Right lobe of liver (tissue), 6 donors: ENCODE measurements around the gene C9orf152. TPM values are rescaled to one million over a fixed set of nuclear protein-coding genes. Genes with fewer than 3 reads are reported as not detected.
A peak's percentile ranks its signal among the peaks of the same experiment; 100 is the strongest.
"Not testable (repeated sequence)": the region's sequence is repeated elsewhere in the genome, so short reads cannot be mapped to it uniquely, and the experiment has no call there.

Experiments
- ATAC-seq, 4 donors: fragments of 200-7000 bp; cut with Tn5 transposase; one replicate each; pipeline ENCODE4 v1.9.1; 2020; ENCODE audit warnings: mild to moderate bottlenecking in 4 of 4, moderate library complexity in 4 of 4
- DNase-seq, 3 donors: peaks; one replicate each; pipeline ENCODE4 v3.0.0-alpha.2; 2020
- H3K27ac ChIP-seq, 3 donors: fragments of 200-600 bp; one replicate each; pipeline ENCODE4 v1.8.0; 2022
- H3K27me3 ChIP-seq, 2 donors: fragments of 200-600 bp; one replicate each; pipeline ENCODE4 v1.8.0; 2022
- H3K36me3 ChIP-seq, 4 donors: fragments of 200-600 bp; sonication (generic) in 1 of 4; one replicate each; pipeline versions ENCODE4 v1.5.1 to v1.8.0; 2017 to 2022; ENCODE audit warnings: control low read depth in 1 of 4
- H3K4me1 ChIP-seq, 4 donors: fragments of 200-600 bp; sonication (generic) in 1 of 4; one replicate each; pipeline versions ENCODE4 v1.5.1 to v1.8.0; 2017 to 2022; ENCODE audit warnings: control low read depth in 1 of 4
- H3K4me3 ChIP-seq, 3 donors: fragments of 200-600 bp; one replicate each; pipeline ENCODE4 v1.8.0; 2022
- H3K9me3 ChIP-seq, 4 donors: fragments of 200-600 bp; sonication (generic) in 1 of 4; one replicate each; pipeline versions ENCODE4 v1.5.1 to v1.8.0; 2017 to 2022; ENCODE audit warnings: control low read depth in 1 of 4
- POLR2A ChIP-seq: fragments of 450-650 bp; IDR thresholded peaks from one replicate; pipeline ENCODE4 v1.6.1; 2017; ENCODE audit warnings: antibody characterized with exemption, mild to moderate bottlenecking
- WGBS: methylation state at CpG from one replicate; pipeline ENCODE4 v1.1.6; 2018; ENCODE audit warnings: low coverage, low lambda C conversion rate; ENCODE audit not compliant: insufficient coverage; ENCODE audit errors: missing lambda C conversion rate; 5-methylcytosine and 5-hydroxymethylcytosine counted together
- intact Hi-C, 2 donors: fragments of 100-400 bp; cut with DNase I; formaldehyde crosslinking; loops; one replicate each; pipeline versions ENCODE4 v1.11.2 to v1.14.1; 2022
- total RNA-seq, 6 experiments: library from RNA; depleted of rRNA in 2 of 6; stranded (reverse); fragments of >200 nt in 2 of 6; fragmentation: NEBNext Ultra II Directional in 3 of 6; extraction: Animal tissue kit (Norgen Biotek cat#: 25700) in 3 of 6; gene quantifications; one replicate each; pipeline versions ENCODE4 v1.1.0 to v1.2.4, GENCODE V29; 2016 to 2023
- TF ChIP-seq, protein P1 (sequence below), 4 donors: fragments of 200-600 bp in 3 of 4; fragments of 450-650 bp in 1 of 4; IDR thresholded peaks; one replicate each; pipeline versions ENCODE4 v1.5.1 to v1.8.0; 2016 to 2022; ENCODE audit warnings: antibody characterized with exemption in 4 of 4, mild to moderate bottlenecking in 2 of 4
- donor health status: DM: no; HTN: yes; CAD: no.
- donor health status: DM: no; HTN: no; CAD: no.
- donor health status: DM: no; HTN: no; CAD: no.
- donor health status: DM: no; HTN: yes; CAD: no.
- donor health status: DM: no; HTN: yes; CAD: no.

The C9orf152 gene
- total RNA-seq, 6 experiments from 2014 or later, result 0.06 to 3.5 (median 0.74) TPM; not detected in 2

DNA sequence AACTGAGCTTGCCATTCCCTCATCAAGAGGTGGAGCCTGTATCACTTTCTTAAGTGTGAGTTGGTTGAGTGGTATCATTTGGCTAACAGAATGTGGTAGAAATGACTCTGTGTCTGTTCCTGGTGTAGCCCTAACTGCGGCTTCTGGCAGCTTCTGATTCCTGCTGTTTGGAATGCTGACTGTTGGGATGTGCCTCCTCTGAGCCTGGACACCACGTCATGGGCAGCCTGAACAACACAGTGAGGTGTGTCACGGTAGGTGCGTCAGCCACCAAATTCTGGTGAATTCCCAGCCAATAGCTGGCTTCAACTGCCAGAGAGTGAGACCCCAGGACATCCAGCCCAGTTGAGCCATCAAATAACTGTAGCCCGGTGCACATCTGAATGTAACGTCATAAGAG, 6.1 kb upstream of the C9orf152 start:
- WGBS, result 31% methylated on average over 2 of the region's 6 CpGs
- H3K9me3 ChIP-seq, result no peaks in the 10 kb centered on the region
- no peaks in the 10 kb centered on the region for H3K27me3 ChIP-seq
- DNase-seq (peak in 1 of 3 donors; percentile 36), ATAC-seq (peak; percentile 31 to 78 (median 38))
- peak overlapping the region in 2 of 3 donors; percentile 33 to 67 for H3K27ac ChIP-seq
- no peaks in the 10 kb centered on the region for H3K36me3 ChIP-seq
- TF ChIP-seq POLR2A, result no peak
- TF ChIP-seq, protein P1, sequence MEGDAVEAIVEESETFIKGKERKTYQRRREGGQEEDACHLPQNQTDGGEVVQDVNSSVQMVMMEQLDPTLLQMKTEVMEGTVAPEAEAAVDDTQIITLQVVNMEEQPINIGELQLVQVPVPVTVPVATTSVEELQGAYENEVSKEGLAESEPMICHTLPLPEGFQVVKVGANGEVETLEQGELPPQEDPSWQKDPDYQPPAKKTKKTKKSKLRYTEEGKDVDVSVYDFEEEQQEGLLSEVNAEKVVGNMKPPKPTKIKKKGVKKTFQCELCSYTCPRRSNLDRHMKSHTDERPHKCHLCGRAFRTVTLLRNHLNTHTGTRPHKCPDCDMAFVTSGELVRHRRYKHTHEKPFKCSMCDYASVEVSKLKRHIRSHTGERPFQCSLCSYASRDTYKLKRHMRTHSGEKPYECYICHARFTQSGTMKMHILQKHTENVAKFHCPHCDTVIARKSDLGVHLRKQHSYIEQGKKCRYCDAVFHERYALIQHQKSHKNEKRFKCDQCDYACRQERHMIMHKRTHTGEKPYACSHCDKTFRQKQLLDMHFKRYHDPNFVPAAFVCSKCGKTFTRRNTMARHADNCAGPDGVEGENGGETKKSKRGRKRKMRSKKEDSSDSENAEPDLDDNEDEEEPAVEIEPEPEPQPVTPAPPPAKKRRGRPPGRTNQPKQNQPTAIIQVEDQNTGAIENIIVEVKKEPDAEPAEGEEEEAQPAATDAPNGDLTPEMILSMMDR (IDR thresholded peaks at IDR 0.05), result no peak
- intact Hi-C loops, result no loop called here
- H3K4me1 ChIP-seq, result peaks cover 0 to 47% (median 20%) of the 10 kb centered on the region in 4 donors
- H3K4me3 ChIP-seq, result no peak overlapping the region

DNA sequence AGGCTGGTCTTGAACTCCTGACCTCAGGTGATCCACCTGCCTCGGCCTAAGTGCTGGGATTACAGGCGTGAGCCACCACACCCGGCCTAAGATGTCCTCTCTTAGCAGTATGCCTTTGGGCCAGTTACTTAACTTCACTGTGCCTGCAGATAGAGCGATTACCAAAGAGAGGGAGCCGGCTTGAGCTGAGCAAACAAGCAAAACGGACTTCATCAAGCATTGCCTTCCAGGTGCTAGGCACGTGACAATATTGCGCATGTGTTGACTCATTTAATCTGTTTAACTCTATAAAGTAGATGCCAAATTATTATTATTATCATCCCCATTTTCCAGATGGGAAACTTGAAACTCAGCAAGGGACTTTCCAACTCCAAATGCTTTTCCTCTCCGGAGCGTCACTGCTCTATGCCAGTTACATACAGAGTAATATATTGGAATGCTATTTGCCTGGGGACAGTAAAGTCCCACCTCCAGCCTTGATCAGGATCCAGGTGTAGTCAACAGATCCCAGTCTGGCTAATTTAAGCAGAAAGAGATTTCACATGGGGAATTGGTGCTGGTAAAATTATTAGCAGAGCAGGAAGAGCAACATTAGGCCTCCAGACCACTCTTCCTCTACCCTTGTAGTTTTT, 5.6 kb upstream of the C9orf152 start:
- TF ChIP-seq, protein P1 (IDR thresholded peaks at IDR 0.05), result no peak
- no peak for TF ChIP-seq POLR2A

DNA sequence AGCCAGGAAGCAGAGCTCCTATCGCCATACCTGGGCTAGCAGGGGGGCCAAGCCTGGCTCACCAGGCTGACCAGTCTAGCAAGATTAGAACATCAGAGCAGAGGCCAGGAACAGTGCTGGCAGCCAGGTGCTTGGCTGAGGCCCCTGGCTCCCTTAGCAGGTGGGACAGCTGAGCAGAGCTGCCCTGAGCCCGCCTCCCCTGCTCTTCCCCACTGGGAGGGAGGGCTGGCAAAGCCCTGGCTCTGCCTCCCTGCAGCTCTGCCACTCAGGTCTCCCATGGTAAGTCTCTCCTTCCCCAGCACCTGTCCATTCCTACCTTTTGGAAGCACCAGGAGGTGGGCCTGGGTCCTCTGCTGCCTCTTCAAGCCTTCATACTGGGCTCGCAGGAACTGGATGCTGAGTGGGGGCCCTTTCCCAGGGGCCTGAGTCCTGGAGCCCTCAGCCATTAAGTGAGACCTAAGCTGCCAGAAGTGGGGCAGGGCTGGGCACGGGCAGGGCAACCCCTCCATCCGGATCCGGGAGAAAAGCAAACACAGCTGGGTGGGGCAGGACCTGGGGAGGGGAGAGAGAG, 803 bp downstream of the C9orf152 start:
- no peak for TF ChIP-seq POLR2A
- TF ChIP-seq, protein P1 (IDR thresholded peaks at IDR 0.05), result no peak
- Histone ChIP-seq H3K9me3 (no peaks in the 10 kb centered on the region), H3K4me3 (peak overlapping the region in 1 of 3 donors; percentile 38), H3K27ac (peak overlapping the region in 1 of 3 donors; percentile 74), H3K36me3 (no peaks in the 10 kb centered on the region), H3K4me1 (peaks cover 0 to 34% (median 0%) of the 10 kb centered on the region in 4 donors), H3K27me3 (no peaks in the 10 kb centered on the region)
- intact Hi-C loops, result no loop called here
- DNase-seq, result peak in 2 of 3 donors; percentile 81 to 90
- 36% methylated on average over 3 of the region's 6 CpGs for WGBS
- ATAC-seq, result peak; percentile 46 to 84 (median 71)

More for the DNA sequence above, 5.6 kb upstream of the C9orf152 start:
- Histone ChIP-seq H3K9me3 (no peaks in the 10 kb centered on the region), H3K27ac (peak overlapping the region in 2 of 3 donors; percentile 39 to 67), H3K27me3 (no peaks in the 10 kb centered on the region), H3K4me3 (no peak overlapping the region), H3K36me3 (no peaks in the 10 kb centered on the region), H3K4me1 (peaks cover 0 to 51% (median 20%) of the 10 kb centered on the region in 4 donors)
- DNase-seq (peak in 2 of 3 donors; percentile 70 to 86), ATAC-seq (peak; percentile 60 to 77 (median 75))
- intact Hi-C loops, result no loop called here
- WGBS, result 27% methylated on average over 8 of the region's 10 CpGs

DNA sequence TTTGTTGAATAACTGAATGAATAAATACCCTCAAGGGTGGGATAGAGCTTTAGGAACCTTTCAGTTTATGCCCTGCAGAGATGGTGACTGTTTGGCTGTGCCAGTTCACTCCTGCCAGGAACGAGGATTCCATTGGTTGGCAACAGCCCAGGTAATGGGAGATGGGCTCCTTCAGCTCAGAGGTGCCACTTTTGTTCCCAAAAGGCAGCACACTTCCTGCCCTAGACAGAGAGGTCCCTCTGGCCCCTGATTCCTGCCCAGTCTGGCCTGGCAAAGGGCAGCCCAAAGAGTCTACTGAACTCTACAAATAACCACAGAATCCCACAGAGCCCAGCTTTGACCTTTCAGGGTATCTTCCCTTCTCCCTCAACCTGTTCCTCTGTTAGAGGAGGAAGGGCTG, 1.6 kb downstream of the C9orf152 start:
- intact Hi-C loops, result no loop called here
- H3K27ac ChIP-seq, result peak overlapping the region in 2 of 3 donors; percentile 8 to 74
- ATAC-seq (peak in 1 of 4 donors; percentile 2), DNase-seq (peak in 1 of 3 donors; percentile 56)
- H3K9me3 ChIP-seq, result no peaks in the 10 kb centered on the region
- H3K36me3 ChIP-seq, result no peaks in the 10 kb centered on the region
- TF ChIP-seq, protein P1 (IDR thresholded peaks at IDR 0.05), result no peak
- no peak for TF ChIP-seq POLR2A
- no peaks in the 10 kb centered on the region for H3K27me3 ChIP-seq
- H3K4me1 ChIP-seq, result peaks cover 0 to 34% (median 0%) of the 10 kb centered on the region in 4 donors
- no peak overlapping the region for H3K4me3 ChIP-seq
- 33% methylated on average over 1 of the region's 1 CpG for WGBS

DNA sequence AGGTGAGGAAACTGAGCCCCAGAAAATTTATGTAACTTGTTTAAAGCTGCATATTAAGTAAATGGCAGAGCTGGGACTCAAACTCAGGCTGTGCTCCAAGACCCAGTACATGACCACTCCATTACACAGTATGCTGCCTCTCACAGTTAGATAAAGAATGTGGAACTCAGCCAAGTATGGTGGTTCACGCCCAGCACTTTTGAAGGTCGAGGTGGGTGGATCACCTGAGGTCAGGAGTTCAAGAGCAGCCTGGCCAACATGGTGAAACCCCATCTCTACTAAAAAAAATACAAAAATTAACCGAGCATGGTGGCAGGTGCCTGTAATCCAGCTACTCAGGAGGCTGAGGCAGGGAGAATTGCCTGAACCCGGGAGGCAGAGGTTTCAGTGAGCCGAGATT, 2.3 kb downstream of the C9orf152 start:
- H3K36me3 ChIP-seq, H3K4me3 ChIP-seq, H3K9me3 ChIP-seq, intact Hi-C loops, H3K27me3 ChIP-seq: not testable (repeated sequence)
- ATAC-seq, result peak; percentile 12 to 60 (median 51)
- 30% methylated on average over 4 of the region's 5 CpGs for WGBS
- Histone ChIP-seq H3K4me1 (peaks cover 0 to 34% (median 0%) of the 10 kb centered on the region in 4 donors), H3K27ac (peak overlapping the region in 1 of 3 donors; percentile 74)
- DNase-seq, result peak in 1 of 3 donors; percentile 73
